HCT116 (cell line): ENCODE measurements around the gene ANKDD1A. TPM values are rescaled to one million over a fixed set of nuclear protein-coding genes. Genes with fewer than 3 reads are reported as not detected.

Experiments
- ATAC-seq: fragments of 200-7000 bp; cut with Tn5 transposase; 2 replicates; pipeline ENCODE4 v1.9.1; 2020; ENCODE audit warnings: mild to moderate bottlenecking, moderate library complexity
- BruUV-seq: library from RNA; stranded (reverse); fragments of 400-500 nt; replicated peaks from 2 replicates; lab custom pipeline; 2021; lab: Mats Ljungman, UMichigan
- CTCF ChIA-PET: fragments of 300-600 bp; sonication (Branson Sonifier 250); formaldehyde crosslinking; loops from one replicate; lab custom pipeline; 2021; ENCODE audit warnings: antibody characterized with exemption; lab: Charles Lee
- POLR2A ChIA-PET: fragments of 300-600, 350-600 bp; sonication (Branson Sonifier 250); formaldehyde crosslinking; loops from one replicate; lab custom pipeline; 2021; ENCODE audit warnings: antibody characterized with exemption; lab: Charles Lee
- RAD21 ChIA-PET, 2 experiments: fragments of 300-600 bp; sonication (Branson Sonifier 250); formaldehyde crosslinking; loops; one replicate each; lab custom pipeline; 2023; ENCODE audit warnings: low total read pairs in 2 of 2; ENCODE audit not compliant: uncharacterized antibody in 2 of 2, unreplicated experiment in 2 of 2, low non-redundant PET in 1 of 2; lab: Charles Lee
- DNase-seq: peaks from one replicate; pipeline ENCODE4 v3.0.0-alpha.2; 2010; ENCODE audit warnings: low read depth, low spot score
- H2AFZ ChIP-seq: fragments of 200-600 bp; shearing (Covaris generic), sonication (generic); 2 replicates; pipeline ENCODE4 v1.6.1; 2017; ENCODE audit warnings: low read depth, mixed run types, mixed read lengths, antibody characterized with exemption, low read length; ENCODE audit not compliant: poor library complexity, severe bottlenecking
- H3K27ac ChIP-seq: 2 replicates; pipeline ENCODE4 v1.5.1; 2012; ENCODE audit warnings: low read depth, low read length
- H3K27me3 ChIP-seq: fragments of 200-600 bp; sonication (generic); 2 replicates; pipeline ENCODE4 v1.6.1; 2016; ENCODE audit warnings: mixed run types, low read length, mixed read lengths; ENCODE audit not compliant: insufficient read depth
- H3K36me3 ChIP-seq, 2 experiments: fragments of 200-500 bp in 1 of 2; fragments of 200-600 bp in 1 of 2; sonication (Bioruptor generic) in 1 of 2; sonication (generic) in 1 of 2; 2 replicates each; pipeline versions ENCODE4 v1.5.1 to v1.6.1; 2014 to 2016; ENCODE audit warnings: low read length in 2 of 2, inconsistent platforms in 1 of 2, mixed read lengths in 1 of 2, mixed run types in 1 of 2; ENCODE audit not compliant: insufficient read depth in 2 of 2, control insufficient read depth in 1 of 2
- H3K4me1 ChIP-seq, 2 experiments: fragments of 200-600 bp in 1 of 2; sonication (generic) in 1 of 2; 2 replicates each; pipeline versions ENCODE4 v1.5.1 to v1.6.1; 2012 to 2017; ENCODE audit warnings: low read length in 2 of 2, inconsistent platforms in 1 of 2, mild to moderate bottlenecking in 1 of 2, mixed read lengths in 1 of 2, mixed run types in 1 of 2, moderate library complexity in 1 of 2; ENCODE audit not compliant: insufficient read depth in 2 of 2, control insufficient read depth in 1 of 2
- H3K4me2 ChIP-seq: fragments of 200-600 bp; sonication (generic); 2 replicates; pipeline ENCODE4 v1.6.1; 2017; ENCODE audit warnings: mixed run types, low read length, mixed read lengths
- H3K4me3 ChIP-seq, 2 experiments: fragments of 200-600 bp in 1 of 2; sonication (generic) in 1 of 2; replicated peaks in 1 of 2; 2 replicates each; pipeline ENCODE4 v1.5.1; 2011 to 2016; ENCODE audit warnings: low read length in 2 of 2, control low read depth in 1 of 2, low read depth in 1 of 2, mild to moderate bottlenecking in 1 of 2, mixed read lengths in 1 of 2, mixed run types in 1 of 2
- H3K79me2 ChIP-seq: fragments of 200-600 bp; sonication (generic); 2 replicates; pipeline ENCODE4 v1.6.1; 2017; ENCODE audit warnings: mild to moderate bottlenecking, mixed run types, low read length, moderate library complexity, mixed read lengths; ENCODE audit not compliant: insufficient read depth
- H3K9ac ChIP-seq: fragments of 200-600 bp; sonication (generic); 2 replicates; pipeline ENCODE4 v1.6.1; 2016; ENCODE audit warnings: low read length, mixed read lengths
- H3K9me2 ChIP-seq: fragments of 200-600 bp; sonication (generic), shearing (Covaris generic); 2 replicates; pipeline ENCODE4 v1.6.1; 2017; ENCODE audit warnings: mixed run types, mild to moderate bottlenecking, moderate library complexity; ENCODE audit not compliant: insufficient read depth
- H3K9me3 ChIP-seq, 2 experiments: fragments of 200-500 bp in 1 of 2; fragments of 200-600 bp in 1 of 2; sonication (Bioruptor generic) in 1 of 2; sonication (generic) in 1 of 2; 2 replicates each; pipeline ENCODE4 v1.6.1; 2014 to 2017; ENCODE audit warnings: low read length in 2 of 2, mixed read lengths in 2 of 2, inconsistent platforms in 1 of 2, low read depth in 1 of 2, mild to moderate bottlenecking in 1 of 2, mixed run types in 1 of 2, moderate library complexity in 1 of 2; ENCODE audit not compliant: control insufficient read depth in 1 of 2, insufficient read depth in 1 of 2
- H4K20me1 ChIP-seq: fragments of 200-600 bp; sonication (generic), shearing (Covaris generic); 2 replicates; pipeline ENCODE4 v1.6.1; 2017; ENCODE audit warnings: mixed run types, mild to moderate bottlenecking, moderate library complexity; ENCODE audit not compliant: insufficient read depth
- ELF1 ChIP-seq: IDR thresholded peaks from 2 replicates; pipeline ENCODE4 v1.6.1; 2012; ENCODE audit warnings: low read depth, borderline replicate concordance
- POLR2A ChIP-seq: IDR thresholded peaks from 2 replicates; pipeline ENCODE4 v1.7.0; 2011; ENCODE audit warnings: borderline replicate concordance; ENCODE audit not compliant: insufficient read depth, insufficient read length; ENCODE audit errors: extremely low read depth
- SIN3A ChIP-seq: IDR thresholded peaks from 2 replicates; pipeline ENCODE4 v1.6.1; 2012; ENCODE audit warnings: low read depth
- SRF ChIP-seq: IDR thresholded peaks from 2 replicates; pipeline ENCODE4 v1.6.1; 2012; ENCODE audit warnings: low read depth
- ZBTB33 ChIP-seq: IDR thresholded peaks from 2 replicates; pipeline ENCODE4 v1.6.1; 2011; ENCODE audit warnings: mild to moderate bottlenecking, low read length, moderate library complexity; ENCODE audit not compliant: insufficient replicate concordance; ENCODE audit errors: extremely low read depth
- ZFX ChIP-seq: fragments of 450-650 bp; IDR thresholded peaks from 2 replicates; pipeline ENCODE4 v1.6.1; 2017
- intact Hi-C: fragments of 100-400 bp; cut with micrococcal nuclease; formaldehyde crosslinking; loops from 2 replicates; pipeline ENCODE4 v1.10.0; 2022
- total RNA-seq: library from RNA; stranded (reverse); gene quantifications from one replicate; pipeline ENCODE4 v1.2.1, GENCODE V29; 2021; ENCODE audit not compliant: unreplicated experiment

Gene ANKDD1A
- total RNA-seq, 1 experiment from 2014 or later, result 8.1 TPM

- Histone ChIP-seq H3K9me2 (no peaks in the 10 kb centered on the region), H4K20me1 (no peaks in the 10 kb centered on the region), H3K9me3 (peaks cover 0 to 3% of the 10 kb centered on the region in 2 experiments; a peak in 1 of 4 replicates), H3K27me3 (no peaks in the 10 kb centered on the region), H3K4me3 (no peak overlapping the region), H3K36me3 (no peaks in the 10 kb centered on the region), H3K4me1 (peaks cover 0 to 4% of the 10 kb centered on the region in 2 experiments; a peak in 1 of 4 replicates), H3K9ac (no peak overlapping the region), H2AFZ (no peak overlapping the region), H3K27ac (no peak overlapping the region), H3K79me2 (no peaks in the 10 kb centered on the region), H3K4me2 (no peak overlapping the region)
- ATAC-seq (no peak), DNase-seq (no peak)
- ChIA-PET CTCF (no interaction called here), RAD21 (no interaction called here), POLR2A (no interaction called here)
- no TSS peak for BruUV-seq
- TF ChIP-seq SIN3A (no peak), POLR2A (no peak), ZFX (no peak), ELF1 (no peak)
- intact Hi-C loops, result no loop called here
Observed at GRCh38 chr15:64903326-64903950, 8.3 kb upstream of the ANKDD1A start.

GRCh38 chr15:64904189-64904588 lies 7.5 kb upstream of the ANKDD1A start:
- Histone ChIP-seq H4K20me1 (no peaks in the 10 kb centered on the region), H3K4me2 (no peak overlapping the region), H3K9ac (no peak overlapping the region), H3K4me3 (no peak overlapping the region), H3K36me3 (no peaks in the 10 kb centered on the region), H3K79me2 (no peaks in the 10 kb centered on the region), H2AFZ (no peak overlapping the region), H3K9me3 (peaks cover 0 to 3% of the 10 kb centered on the region in 2 experiments; a peak in 1 of 4 replicates), H3K9me2 (no peaks in the 10 kb centered on the region), H3K4me1 (peaks cover 0 to 4% of the 10 kb centered on the region in 2 experiments; a peak in 1 of 4 replicates), H3K27me3 (no peaks in the 10 kb centered on the region), H3K27ac (no peak overlapping the region)
- CTCF ChIA-PET, result no interaction called here
- POLR2A ChIA-PET, result no interaction called here
- DNase-seq (no peak), ATAC-seq (no peak)
- intact Hi-C loops, result no loop called here
- RAD21 ChIA-PET, result no interaction called here
- no TSS peak for BruUV-seq
- TF ChIP-seq ZBTB33, result no peak
- TF ChIP-seq SRF, result no peak
- TF ChIP-seq, all 23 proteins: peak for 0
